ENCODE results near the gene SLC47A2.
"Not testable (repeated sequence)": the region's sequence is repeated elsewhere in the genome, so short reads cannot be mapped to it uniquely, and the experiment has no call there.

The SLC47A2 gene, protein sequence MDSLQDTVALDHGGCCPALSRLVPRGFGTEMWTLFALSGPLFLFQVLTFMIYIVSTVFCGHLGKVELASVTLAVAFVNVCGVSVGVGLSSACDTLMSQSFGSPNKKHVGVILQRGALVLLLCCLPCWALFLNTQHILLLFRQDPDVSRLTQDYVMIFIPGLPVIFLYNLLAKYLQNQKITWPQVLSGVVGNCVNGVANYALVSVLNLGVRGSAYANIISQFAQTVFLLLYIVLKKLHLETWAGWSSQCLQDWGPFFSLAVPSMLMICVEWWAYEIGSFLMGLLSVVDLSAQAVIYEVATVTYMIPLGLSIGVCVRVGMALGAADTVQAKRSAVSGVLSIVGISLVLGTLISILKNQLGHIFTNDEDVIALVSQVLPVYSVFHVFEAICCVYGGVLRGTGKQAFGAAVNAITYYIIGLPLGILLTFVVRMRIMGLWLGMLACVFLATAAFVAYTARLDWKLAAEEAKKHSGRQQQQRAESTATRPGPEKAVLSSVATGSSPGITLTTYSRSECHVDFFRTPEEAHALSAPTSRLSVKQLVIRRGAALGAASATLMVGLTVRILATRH

DNA sequence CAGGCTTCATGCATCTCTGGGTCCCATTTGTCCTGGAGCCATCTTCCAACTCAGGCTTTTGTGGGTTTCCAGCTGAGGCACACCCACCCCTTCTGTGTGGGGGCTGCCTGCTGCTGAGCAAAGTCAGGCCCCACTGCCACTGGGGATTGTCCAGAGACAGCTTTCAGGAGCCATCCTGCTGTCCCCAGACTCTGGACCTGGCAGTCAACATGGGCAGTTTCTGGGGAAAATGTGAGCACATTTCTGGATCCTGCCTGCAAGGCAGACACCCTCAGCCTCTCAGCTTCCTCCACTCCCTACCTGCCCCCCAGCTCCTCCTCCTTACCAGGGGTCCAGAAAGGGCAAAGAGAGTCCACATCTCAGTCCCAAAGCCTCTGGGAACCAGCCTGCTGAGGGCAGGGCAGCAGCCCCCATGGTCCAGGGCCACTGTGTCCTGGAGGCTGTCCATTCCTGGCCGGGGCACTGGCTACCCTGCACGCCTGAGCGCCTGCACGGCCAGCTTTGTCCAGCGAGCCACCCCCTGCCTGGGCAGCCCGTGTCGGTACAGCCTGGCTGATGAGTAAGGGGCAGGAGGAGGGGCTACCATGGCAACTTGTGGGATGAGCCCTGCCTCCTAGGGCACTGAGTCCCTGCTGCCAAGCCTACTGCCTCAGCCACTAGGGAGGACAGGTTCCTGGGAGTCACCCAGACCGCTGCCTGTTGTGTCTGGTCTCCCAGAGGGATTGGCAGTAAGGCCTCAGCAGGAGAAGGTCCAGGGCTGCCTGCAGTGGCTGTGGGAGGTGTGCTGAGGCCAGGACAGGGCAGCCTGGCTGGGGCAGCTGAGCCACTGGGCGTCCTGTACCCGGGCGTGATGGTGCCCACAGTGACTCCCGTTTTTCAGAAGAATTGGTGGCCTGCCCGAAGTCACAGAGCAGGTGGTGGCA lies at the start of gene SLC47A2:
SLC47A2 (minus strand) TSS at position 477 of the 923 bp plus-strand sequence; CDS start at position 448, 29 bp downstream.
- DNase-seq (ENCODE audit: low spot score), result peak; percentile 81

- DNase-seq (ENCODE audit: low spot score), result no peak
Measured at GRCh38 chr17:19766016-19766415, 49.6 kb upstream of the SLC47A2 start.

- not testable (repeated sequence) for DNase-seq (ENCODE audit: low spot score)
Measured at GRCh38 chr17:19763991-19764390, 47.6 kb upstream of the SLC47A2 start.

DNA sequence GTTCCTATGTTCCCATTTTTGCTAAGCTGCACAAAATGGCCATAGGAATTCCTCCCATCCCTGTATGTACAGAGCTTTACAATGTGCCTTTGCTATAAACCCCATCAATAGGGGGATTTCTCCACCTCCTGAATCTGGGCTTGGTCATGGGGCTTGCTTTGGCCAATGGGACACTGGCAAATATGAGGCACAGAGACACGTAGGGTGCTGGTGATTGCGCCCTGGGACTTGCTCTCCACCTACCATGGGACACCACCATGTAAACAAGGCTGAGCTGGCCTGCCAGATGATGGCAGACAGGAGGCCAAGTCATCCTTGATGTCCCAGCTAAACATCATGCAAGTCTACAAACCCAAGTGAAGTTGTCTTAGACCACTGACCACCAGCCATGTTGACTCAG lies 47.0 kb upstream of the SLC47A2 start:
- DNase-seq (ENCODE audit: low spot score), result peak; percentile 43

DNA sequence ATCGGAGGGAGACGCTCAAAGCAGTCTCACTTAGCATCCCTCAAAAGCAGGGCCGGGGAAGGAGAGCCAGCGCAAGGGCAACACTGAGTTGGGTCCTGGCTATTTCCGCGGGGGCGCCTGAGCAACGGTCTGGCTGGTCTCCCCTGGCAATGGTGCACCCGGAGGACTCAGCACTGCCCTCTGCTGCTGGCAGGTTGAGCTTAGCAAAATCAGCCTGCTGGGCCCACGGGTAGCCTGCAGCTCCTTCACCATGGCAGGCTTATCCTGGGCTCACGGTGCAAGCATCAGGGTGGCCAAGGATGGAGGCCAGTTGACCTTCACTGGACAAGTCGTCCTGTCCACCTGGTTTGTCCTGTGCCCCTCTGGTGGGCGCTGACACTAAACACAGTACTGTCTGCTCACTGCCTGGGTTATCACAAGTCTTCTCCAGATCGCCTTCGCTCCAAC lies 46.2 kb upstream of the SLC47A2 start:
- peak; percentile 91 for DNase-seq (ENCODE audit: low spot score)

GRCh38 chr17:19760746-19761145 lies 44.4 kb upstream of the SLC47A2 start:
- no peak for DNase-seq (ENCODE audit: low spot score)

DNA sequence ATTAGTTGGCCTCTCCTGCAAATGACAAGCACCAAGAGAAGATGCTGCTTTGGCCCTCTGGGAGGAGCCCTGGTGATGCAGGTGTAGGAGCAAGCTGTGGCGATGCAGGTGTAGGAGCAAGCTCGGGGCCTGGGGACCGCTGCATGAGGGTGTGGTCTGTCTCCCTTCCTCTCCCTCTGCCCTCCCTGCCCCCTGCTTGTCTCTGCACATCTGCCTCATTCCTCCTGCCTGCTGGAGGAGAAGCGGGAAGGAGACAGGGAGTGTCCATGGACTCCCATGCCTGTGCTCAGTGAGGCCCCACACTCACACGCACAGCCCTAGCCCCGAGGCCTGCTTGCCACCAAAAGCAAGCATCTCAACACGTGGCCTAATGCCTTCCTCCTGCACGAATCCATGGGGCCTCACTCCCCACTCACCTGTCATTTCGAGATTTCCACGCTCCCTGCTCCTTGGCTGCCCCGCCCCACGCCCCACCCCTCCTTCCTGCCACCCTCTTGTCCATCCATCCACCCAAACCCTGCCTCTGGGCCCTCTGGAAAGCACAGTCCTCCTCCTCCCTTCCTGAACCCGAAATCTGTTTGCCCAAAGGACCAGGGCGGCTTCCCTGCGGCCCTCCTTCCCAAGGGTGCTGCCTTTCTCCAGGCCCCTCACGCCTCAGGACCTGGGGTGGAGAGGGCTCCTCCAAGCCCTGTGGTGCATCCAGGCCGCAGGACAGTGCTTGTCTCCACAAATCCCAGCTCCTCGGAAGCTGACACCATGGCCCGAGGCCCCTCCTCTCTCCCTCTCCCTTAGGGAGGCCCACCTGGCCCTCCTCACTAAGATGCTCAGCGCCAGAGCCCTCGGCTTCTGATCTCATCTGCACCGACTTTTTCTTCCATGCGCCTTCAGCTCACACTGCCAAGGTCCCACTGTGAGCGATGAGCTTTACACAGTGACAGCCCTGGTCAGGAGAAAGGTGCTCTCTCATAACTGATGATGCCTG lies 43.5 kb upstream of the SLC47A2 start:
- no peak for DNase-seq (ENCODE audit: low spot score)

GRCh38 chr17:19757536-19758180 lies 41.3 kb upstream of the SLC47A2 start:
- no peak for DNase-seq (ENCODE audit: low spot score)

DNA sequence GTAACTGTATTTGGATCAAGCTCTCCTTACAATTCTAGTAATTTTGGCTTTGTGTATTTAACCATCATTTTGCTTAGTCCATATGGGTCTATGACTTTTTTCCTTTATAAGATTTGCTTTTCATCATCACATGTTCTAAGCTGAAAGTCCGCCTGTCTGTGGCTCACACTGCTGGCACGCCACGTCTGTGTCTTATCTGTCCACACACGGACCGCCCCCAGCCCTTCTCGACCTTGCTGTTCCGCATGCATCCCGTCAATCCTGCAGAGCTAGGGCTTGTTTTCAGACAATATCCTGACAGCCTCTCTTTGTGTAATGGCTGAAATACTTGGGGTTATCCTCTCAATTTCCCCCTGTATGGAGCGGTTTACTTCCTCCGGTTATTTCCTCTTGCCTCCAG lies 40.2 kb upstream of the SLC47A2 start:
- no peak for DNase-seq (ENCODE audit: low spot score)

GRCh38 chr17:19755821-19756510 lies 39.6 kb upstream of the SLC47A2 start:
- DNase-seq (ENCODE audit: low spot score), result no peak

- DNase-seq (ENCODE audit: low spot score), result no peak
Measured at GRCh38 chr17:19755392-19755791, 39.0 kb upstream of the SLC47A2 start.

GRCh38 chr17:19753661-19754463 lies 37.5 kb upstream of the SLC47A2 start:
- no peak for DNase-seq (ENCODE audit: low spot score)

DNA sequence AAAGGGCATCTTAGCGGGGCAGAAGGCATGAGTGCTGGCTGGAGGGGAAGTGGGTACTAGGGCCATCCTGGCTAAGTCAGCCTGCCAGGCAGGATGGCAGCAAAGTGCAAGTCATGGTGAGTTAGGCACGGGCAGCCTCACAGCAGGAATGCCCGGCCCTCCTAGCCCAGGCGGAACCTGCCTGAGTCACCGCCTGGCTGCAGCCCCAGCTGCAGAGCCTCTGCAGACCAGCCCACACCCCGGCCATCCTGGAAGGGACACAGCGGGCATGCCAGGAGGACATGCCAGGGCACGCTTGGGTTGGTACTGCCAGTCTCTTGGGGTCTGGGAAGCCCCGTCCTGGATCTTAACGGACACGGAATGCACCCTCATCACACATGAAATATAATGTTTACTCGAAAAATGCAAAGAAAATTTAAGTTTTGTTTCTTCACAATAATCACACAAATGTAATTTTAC lies 36.7 kb upstream of the SLC47A2 start:
- DNase-seq (ENCODE audit: low spot score), result no peak

DNA sequence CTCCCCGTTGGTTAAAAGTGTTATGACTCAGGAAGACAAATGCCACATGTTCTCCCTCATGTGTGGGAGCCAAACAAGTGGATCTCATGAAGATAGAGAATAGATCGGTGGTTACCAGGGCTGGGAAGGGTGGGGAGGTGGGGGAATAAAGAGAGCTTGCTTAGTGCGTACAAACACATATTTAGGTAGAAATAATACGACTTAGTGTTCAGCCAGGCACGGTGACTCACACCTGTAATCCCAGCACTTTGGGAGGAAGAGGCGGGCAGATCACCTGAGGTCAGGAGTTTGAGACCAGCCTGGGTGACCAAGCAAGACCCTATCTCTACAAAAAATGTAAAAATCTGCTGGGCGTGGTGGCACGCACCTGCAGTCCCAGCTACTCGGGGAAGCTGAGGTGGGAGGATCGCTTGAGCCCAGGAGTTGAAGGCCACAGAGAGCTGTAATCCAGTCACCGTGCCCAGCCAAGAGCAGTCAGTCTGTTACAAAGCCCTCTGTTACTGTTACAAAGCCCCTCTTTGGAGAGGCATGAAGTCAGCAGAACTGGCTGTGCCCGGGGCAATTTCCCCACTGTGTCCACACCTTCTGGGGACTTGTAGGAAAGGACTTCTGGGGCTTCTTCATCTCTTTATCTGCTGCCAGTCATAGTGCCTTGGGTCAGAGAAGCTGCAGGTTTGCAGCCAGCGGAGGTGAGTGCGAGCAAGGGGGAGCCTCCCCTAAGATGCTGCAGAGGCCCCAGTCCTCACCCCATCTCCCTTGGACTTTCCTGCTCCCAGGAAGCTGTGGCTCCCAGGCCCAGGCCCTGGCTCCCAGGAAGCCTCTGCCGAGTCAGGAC lies 36.0 kb upstream of the SLC47A2 start:
- no peak for DNase-seq (ENCODE audit: low spot score)

- no peak for DNase-seq (ENCODE audit: low spot score)
Measured at GRCh38 chr17:19750835-19751234, 34.5 kb upstream of the SLC47A2 start.

DNA sequence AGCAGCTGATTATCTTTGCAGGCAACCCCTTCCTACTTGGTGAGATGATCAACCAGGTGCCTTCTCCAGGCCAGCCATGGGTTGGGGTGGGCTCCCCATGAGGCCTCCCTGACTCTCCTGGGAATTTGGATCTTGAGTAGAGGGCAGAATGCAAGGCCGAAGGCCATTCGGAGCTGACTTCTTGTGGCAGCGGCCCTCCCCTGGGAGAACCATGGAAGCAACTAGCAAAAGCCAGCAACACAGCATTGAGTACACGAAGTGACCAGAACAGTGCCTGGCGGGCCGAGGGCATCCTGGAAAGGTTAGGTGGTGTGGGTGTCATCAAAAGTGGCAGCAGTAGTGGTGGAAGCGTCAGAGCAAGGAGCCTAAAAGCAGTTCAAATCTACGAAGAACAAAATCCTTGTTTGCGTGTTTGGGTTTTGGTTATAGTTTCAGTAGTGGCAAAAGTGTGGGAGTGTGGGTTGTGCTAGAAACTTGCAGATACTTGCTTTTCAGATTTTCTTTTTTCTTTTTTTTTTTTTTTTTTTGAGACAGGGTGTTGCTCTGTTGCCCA lies 33.7 kb upstream of the SLC47A2 start:
- no peak for DNase-seq (ENCODE audit: low spot score)

DNA sequence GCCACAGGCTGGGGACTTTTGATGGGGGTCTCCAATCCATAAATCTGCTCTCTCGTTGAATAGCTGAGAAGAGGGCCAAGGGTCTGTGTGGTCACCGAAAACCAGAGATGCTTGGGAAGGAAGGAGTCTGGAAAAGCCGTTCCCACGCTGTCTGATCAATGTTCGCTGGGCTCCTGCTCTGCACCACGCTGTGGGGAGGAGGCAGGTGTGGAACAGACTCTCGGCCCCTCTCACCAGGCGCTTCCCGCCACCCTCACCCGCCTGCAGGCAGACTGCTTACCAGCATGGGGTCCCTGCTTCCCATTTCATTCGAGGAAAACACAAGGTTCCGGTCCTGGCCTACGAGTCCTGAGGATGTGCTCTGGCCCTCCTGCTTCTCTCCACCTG lies 32.4 kb upstream of the SLC47A2 start:
- DNase-seq (ENCODE audit: low spot score), result no peak
